Hepatic stellate cell (primary cell): ENCODE data around the gene ZNF12.

ENCODE experiments used
- DNase-seq: peaks from one replicate; pipeline ENCODE4 v3.0.0; 2011; ENCODE audit warnings: low spot score

Gene ZNF12

GRCh38 chr7:6646465-6646864, 60.3 kb downstream of the ZNF12 start:
- no peak for DNase-seq

- DNase-seq: no peak
Measured at GRCh38 chr7:6644728-6645127, 62.0 kb downstream of the ZNF12 start.

GRCh38 chr7:6643915-6644625, 62.7 kb downstream of the ZNF12 start:
- no peak for DNase-seq

- no peak for DNase-seq
Measured at GRCh38 chr7:6642861-6643640, 63.7 kb downstream of the ZNF12 start.

- no peak for DNase-seq
Measured at GRCh38 chr7:6642239-6642839, 64.4 kb downstream of the ZNF12 start.

GRCh38 chr7:6641305-6642035, 65.3 kb downstream of the ZNF12 start:
- no peak for DNase-seq

- DNase-seq: no peak
Measured at GRCh38 chr7:6640246-6640721, 66.5 kb downstream of the ZNF12 start.

GRCh38 chr7:6639627-6640026, 67.1 kb downstream of the ZNF12 start:
- DNase-seq: no peak

- DNase-seq: no peak
Measured at GRCh38 chr7:6639032-6639431, 67.7 kb downstream of the ZNF12 start.
